Panc1 (cell line): ENCODE results near the gene RBFOX1. TPM values are rescaled to one million over a fixed set of nuclear protein-coding genes. Genes with fewer than 3 reads are reported as not detected.

Source experiments
- ATAC-seq: fragments of 200-7000 bp; cut with Tn5 transposase; 2 replicates; pipeline ENCODE4 v1.9.1; 2020; ENCODE audit warnings: mild to moderate bottlenecking, moderate library complexity
- BruUV-seq: library from RNA; stranded (reverse); fragments of 400-500 nt; replicated peaks from 2 replicates; lab custom pipeline; 2021; lab: Mats Ljungman, UMichigan
- CTCF ChIA-PET: fragments of 300-600 bp; sonication (Branson Sonifier 250); formaldehyde crosslinking; loops from one replicate; lab custom pipeline; 2022; ENCODE audit warnings: antibody characterized with exemption; lab: Charles Lee
- POLR2A ChIA-PET: fragments of 300-600 bp; sonication (Branson Sonifier 250); formaldehyde crosslinking; loops from one replicate; lab custom pipeline; 2022; ENCODE audit warnings: antibody characterized with exemption; lab: Charles Lee
- DNase-seq: peaks from one replicate; pipeline ENCODE4 v3.0.0-alpha.2; 2010; ENCODE audit warnings: low read depth, low spot score
- H3K27ac ChIP-seq: 2 replicates; pipeline ENCODE4 v1.5.1; 2011; ENCODE audit warnings: mild to moderate bottlenecking, low read length, inconsistent platforms
- H3K27me3 ChIP-seq: fragments of 200-500 bp; sonication (Bioruptor generic); 2 replicates; pipeline ENCODE4 v1.6.0; 2014; ENCODE audit warnings: low read length, inconsistent platforms; ENCODE audit not compliant: control insufficient read depth, insufficient read depth
- H3K36me3 ChIP-seq: fragments of 200-500 bp; sonication (Bioruptor generic); 2 replicates; pipeline ENCODE4 v1.5.1; 2014; ENCODE audit warnings: inconsistent platforms, mild to moderate bottlenecking, low read length, moderate library complexity; ENCODE audit not compliant: control insufficient read depth, insufficient read depth
- H3K4me1 ChIP-seq: 2 replicates; pipeline ENCODE4 v1.5.1; 2011; ENCODE audit warnings: inconsistent platforms, mild to moderate bottlenecking, low read length, moderate library complexity; ENCODE audit not compliant: control insufficient read depth, insufficient read depth
- H3K4me3 ChIP-seq, 2 experiments: 2 replicates each; pipeline ENCODE4 v1.5.1; 2011 to 2012; ENCODE audit warnings: low read depth in 2 of 2, low read length in 2 of 2, mild to moderate bottlenecking in 2 of 2, inconsistent platforms in 1 of 2, moderate library complexity in 1 of 2
- H3K9me3 ChIP-seq: fragments of 200-500 bp; sonication (Bioruptor generic); 2 replicates; pipeline ENCODE4 v1.5.1; 2014; ENCODE audit warnings: low read depth, mild to moderate bottlenecking, inconsistent platforms, low read length, moderate library complexity; ENCODE audit not compliant: control insufficient read depth, insufficient read depth
- CTCF ChIP-seq: fragments of 450-650 bp; IDR thresholded peaks from 2 replicates; pipeline ENCODE4 v1.5.1; 2017; ENCODE audit warnings: mild to moderate bottlenecking
- POLR2AphosphoS5 ChIP-seq: IDR thresholded peaks from 2 replicates; pipeline ENCODE4 v1.6.1; 2012; ENCODE audit warnings: mild to moderate bottlenecking, low read depth, low read length, moderate library complexity
- REST ChIP-seq, 2 experiments: IDR thresholded peaks; 2 replicates each; pipeline ENCODE4 v1.6.1; 2011 to 2012; ENCODE audit warnings: low read depth in 2 of 2, control low read depth in 1 of 2, low read length in 1 of 2, mild to moderate bottlenecking in 1 of 2, moderate library complexity in 1 of 2; ENCODE audit not compliant: insufficient read depth in 1 of 2
- SIN3A ChIP-seq: IDR thresholded peaks from 2 replicates; pipeline ENCODE4 v1.6.1; 2012; ENCODE audit warnings: low read depth, mild to moderate bottlenecking, low read length, moderate library complexity, borderline replicate concordance; ENCODE audit not compliant: insufficient read depth
- TCF7L2 ChIP-seq: IDR thresholded peaks from 2 replicates; pipeline ENCODE4 v1.6.1; 2011; ENCODE audit warnings: mild to moderate bottlenecking, low read depth, low read length, inconsistent platforms
- in situ Hi-C: cut with HindIII; loops from 2 replicates; pipeline ENCODE4 v1.10.0; 2016; ENCODE audit warnings: low sequenced_read_pairs, low pct_unique_long_range_greater_than_20kb
- intact Hi-C: fragments of 100-400 bp; cut with micrococcal nuclease; formaldehyde crosslinking; loops from one replicate; pipeline ENCODE4 v1.10.0; 2022; ENCODE audit not compliant: unreplicated experiment
- total RNA-seq: library from RNA; stranded (reverse); gene quantifications from one replicate; pipeline ENCODE4 v1.2.1, GENCODE V29; 2021; ENCODE audit not compliant: unreplicated experiment

RBFOX1 gene
- total RNA-seq, 1 experiment from 2014 or later = not detected

- BruUV-seq = no TSS peak
- Histone ChIP-seq H3K9me3 (no peaks in the 10 kb centered on the region), H3K27ac (no peak overlapping the region), H3K36me3 (no peaks in the 10 kb centered on the region), H3K4me3 (no peak overlapping the region), H3K4me1 (no peaks in the 10 kb centered on the region), H3K27me3 (no peaks in the 10 kb centered on the region)
- intact Hi-C loops = no loop called here
- ChIA-PET CTCF (no interaction called here), POLR2A (no interaction called here)
- in situ Hi-C loops = no loop called here
- ATAC-seq (no peak), DNase-seq (no peak)
- TF ChIP-seq TCF7L2 (no peak), SIN3A (no peak), CTCF (no peak), REST (IDR thresholded peaks at IDR 0.05; ENCODE audit: insufficient read depth in 1 of 2, low read depth in 2 of 2, low read length in 1 of 2) (no peak), POLR2AphosphoS5 (no peak)
These were observed 173.7 kb downstream of the RBFOX1 start for GRCh38 chr16:7506363-7506762.

GRCh38 chr16:7508656-7509055 is 176.0 kb downstream of the RBFOX1 start:
- Histone ChIP-seq H3K36me3 (no peaks in the 10 kb centered on the region), H3K27me3 (no peaks in the 10 kb centered on the region), H3K27ac (no peak overlapping the region), H3K4me3 (no peak overlapping the region), H3K9me3 (no peaks in the 10 kb centered on the region), H3K4me1 (no peaks in the 10 kb centered on the region)
- DNase-seq (no peak), ATAC-seq (no peak)
- BruUV-seq = no TSS peak
- TF ChIP-seq POLR2AphosphoS5 (no peak), CTCF (no peak), TCF7L2 (no peak)
- POLR2A ChIA-PET = no interaction called here
- CTCF ChIA-PET = no interaction called here
- in situ Hi-C loops (no loop called here), intact Hi-C loops (no loop called here)
